GM18499 (cell line): Measurements from ENCODE around the gene AGBL2.
"Not testable (repeated sequence)": the region's sequence is repeated elsewhere in the genome, so short reads cannot be mapped to it uniquely, and the experiment has no call there.

ENCODE experiments used
- ATAC-seq: cut with Tn5 transposase; IDR thresholded peaks from one replicate; pipeline ENCODE4 v1.9.1; 2021; ENCODE audit warnings: moderate number of reproducible peaks; ENCODE audit not compliant: insufficient read depth, unreplicated experiment

The AGBL2 gene, protein sequence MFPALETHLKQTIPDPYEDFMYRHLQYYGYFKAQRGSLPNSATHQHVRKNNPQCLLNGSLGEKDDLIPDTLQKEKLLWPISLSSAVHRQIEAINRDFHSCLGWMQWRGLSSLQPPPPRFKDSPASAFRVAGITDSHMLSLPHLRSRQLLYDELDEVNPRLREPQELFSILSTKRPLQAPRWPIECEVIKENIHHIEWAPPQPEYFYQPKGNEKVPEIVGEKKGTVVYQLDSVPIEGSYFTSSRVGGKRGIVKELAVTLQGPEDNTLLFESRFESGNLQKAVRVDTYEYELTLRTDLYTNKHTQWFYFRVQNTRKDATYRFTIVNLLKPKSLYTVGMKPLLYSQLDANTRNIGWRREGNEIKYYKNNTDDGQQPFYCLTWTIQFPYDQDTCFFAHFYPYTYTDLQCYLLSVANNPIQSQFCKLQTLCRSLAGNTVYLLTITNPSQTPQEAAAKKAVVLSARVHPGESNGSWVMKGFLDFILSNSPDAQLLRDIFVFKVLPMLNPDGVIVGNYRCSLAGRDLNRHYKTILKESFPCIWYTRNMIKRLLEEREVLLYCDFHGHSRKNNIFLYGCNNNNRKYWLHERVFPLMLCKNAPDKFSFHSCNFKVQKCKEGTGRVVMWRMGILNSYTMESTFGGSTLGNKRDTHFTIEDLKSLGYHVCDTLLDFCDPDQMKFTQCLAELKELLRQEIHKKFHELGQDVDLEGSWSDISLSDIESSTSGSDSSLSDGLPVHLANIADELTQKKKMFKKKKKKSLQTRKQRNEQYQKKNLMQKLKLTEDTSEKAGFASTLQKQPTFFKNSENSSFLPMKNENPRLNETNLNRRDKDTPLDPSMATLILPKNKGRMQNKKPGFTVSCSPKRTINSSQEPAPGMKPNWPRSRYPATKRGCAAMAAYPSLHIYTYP

DNA sequence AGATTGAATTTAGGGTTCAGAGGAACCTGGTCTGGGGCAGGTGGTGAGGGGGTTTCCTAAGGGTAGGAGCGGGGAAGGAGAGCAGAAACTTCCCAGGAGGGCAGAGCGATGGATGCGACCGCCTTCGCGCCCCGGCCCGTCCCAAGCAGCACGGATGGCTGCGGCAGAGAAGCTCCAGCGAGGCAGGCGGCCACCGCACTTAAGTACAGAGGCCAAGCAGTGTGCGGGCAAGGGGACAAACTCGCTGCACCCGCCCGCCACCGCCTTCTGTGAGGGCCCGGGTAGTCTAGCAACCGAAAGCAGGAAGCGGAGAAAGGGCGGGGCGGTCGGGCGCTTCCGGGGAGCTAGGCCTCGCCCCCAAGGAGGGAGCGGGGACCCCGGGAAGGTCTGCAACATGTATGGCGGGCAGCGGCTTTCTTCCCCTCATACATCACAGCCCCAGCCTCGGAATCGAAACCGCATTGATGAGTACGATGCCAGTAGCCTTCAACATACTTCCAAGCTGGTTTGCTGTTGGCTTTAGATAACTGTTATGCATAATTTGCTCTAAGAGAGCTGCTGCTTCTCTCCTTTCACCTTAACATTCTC is at the start of gene AGBL2:
TSS of gene AGBL2 (minus strand) at position 288 of the 588 bp plus-strand sequence. CDS start 719 bp downstream, outside the sequence.
- ATAC-seq = peak; percentile 83

DNA sequence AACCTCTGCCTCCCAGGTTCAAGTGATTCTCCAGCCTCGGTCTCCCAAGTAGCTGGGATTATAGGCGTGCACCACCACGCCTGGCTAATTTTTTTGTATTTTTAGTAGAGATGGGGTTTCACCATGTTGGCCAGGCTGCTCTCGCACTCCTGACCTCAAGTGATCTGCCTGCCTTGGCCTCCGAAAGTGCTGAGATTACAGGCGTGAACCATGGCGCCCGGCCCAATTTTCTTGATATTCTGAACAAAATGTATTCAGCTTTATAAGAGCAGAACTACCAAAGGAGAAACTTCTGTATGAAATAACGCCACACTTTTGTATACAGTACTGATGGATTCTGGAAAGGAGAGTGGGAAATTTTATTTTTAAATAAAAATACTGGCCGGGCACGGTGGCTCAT is 44.1 kb upstream of the AGBL2 start:
- not testable (repeated sequence) for ATAC-seq

DNA sequence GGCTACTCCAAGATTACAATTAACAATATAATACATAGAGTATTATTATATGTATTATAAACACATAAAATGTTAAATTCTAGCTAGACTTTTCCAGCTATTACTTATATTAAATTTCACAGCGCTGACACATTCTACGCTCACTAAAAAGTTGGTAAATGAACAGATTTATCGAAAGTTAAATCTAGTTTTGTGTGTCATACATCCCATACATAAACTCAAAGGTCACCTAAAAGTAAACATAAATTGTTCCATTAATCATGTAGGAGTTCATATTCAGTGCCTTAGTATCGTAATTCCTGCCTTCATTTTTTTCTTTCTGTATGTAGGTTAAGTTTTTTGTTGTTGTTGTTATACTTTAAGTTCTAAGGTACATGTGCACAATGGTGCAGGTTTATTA is 41.0 kb upstream of the AGBL2 start:
- no peak for ATAC-seq

DNA sequence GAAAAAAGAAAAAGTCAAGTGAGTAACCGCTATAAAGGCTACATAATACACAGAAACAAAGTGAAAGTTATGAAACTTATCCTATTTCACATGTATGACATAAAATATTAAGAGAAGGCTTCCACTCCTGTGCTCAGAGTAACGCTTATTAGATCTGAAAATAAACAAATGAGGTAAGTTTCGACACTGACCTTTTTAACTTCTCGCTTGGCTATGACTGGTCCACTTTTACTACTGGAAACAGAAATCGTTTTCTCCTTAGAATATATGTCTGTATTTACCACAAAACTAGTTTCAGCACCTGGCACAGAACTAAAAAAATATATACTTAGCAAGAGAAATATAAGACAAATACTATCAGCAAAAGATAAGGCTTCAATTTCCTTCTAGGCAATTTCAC is 35.6 kb upstream of the AGBL2 start:
- no peak for ATAC-seq

DNA sequence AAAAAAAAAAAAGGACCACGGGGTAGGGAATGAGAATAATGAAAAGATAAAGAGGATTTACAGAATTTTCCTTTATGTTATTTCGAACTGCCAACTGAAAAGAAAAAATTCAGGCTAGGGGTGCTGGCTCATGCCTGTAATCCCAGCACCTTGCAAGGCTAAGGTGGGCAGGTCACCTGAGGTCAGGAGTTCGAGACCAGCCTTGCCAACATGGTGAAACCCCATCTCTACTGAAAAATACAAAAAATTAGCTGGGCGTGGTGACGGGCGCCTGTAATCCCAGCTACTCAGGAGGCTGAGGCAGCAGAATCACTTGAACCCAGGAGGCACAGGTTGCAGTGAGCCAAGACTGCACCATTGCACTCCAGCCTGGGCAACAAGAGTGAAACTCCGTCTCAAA is 27.3 kb upstream of the AGBL2 start:
- ATAC-seq = not testable (repeated sequence)

DNA sequence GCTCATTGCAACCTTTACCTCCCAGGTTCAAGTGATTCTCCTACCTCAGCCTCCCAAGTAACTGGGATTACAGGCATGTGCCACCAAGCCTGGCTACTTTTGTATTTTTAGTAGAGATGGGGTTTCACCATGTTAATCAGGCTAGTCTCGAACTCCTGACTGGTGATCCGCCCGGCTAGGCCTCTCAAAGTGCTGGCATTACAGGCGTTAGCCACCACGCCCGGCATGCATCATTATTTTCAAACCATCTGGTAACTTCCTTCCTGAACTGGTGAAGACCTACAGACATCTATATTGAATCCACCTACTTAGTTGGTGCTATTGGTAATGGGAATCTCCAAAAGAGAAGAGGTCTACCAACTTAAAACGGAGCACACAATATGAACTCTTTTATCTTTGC is 22.6 kb upstream of the AGBL2 start:
- ATAC-seq = not testable (repeated sequence)

DNA sequence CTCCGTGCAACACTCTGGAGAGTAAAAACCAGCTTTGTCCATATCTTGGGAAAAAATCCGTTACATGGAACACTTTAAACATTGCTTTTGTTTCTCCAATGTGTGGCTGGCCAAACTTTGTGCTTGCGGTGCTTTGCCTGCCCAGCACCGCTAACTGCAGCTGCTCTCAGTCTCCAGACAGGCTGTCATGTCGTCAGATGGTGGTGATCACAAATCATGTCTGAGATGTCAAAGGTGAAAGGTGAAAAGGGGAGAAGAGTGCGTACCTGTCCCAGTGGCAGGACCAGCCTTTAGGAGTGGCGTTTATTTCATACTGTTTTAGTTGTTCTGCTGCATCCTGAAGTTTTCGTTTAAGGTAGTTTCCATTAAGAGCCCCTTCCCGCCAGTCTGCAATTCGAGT is 17.1 kb upstream of the AGBL2 start:
- ATAC-seq = no peak

DNA sequence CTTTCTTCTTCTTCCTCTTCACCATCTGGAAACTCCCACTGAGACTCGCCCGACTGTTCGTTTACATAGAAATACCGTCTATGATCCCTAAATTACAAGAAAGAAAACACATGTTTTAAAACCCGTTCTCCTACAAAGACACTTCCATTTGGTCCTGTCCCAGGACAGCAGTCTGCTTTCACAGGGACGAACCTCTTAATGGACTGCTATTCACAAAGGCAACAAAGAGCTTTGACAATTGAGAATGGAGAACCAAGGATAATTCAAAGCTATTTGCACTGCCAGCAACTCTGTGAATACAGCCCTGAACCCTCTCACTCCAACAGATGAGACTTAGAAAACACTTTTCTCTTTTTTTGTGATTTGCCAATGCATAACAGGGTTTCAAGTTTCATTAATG is 16.3 kb upstream of the AGBL2 start:
- no peak for ATAC-seq

DNA sequence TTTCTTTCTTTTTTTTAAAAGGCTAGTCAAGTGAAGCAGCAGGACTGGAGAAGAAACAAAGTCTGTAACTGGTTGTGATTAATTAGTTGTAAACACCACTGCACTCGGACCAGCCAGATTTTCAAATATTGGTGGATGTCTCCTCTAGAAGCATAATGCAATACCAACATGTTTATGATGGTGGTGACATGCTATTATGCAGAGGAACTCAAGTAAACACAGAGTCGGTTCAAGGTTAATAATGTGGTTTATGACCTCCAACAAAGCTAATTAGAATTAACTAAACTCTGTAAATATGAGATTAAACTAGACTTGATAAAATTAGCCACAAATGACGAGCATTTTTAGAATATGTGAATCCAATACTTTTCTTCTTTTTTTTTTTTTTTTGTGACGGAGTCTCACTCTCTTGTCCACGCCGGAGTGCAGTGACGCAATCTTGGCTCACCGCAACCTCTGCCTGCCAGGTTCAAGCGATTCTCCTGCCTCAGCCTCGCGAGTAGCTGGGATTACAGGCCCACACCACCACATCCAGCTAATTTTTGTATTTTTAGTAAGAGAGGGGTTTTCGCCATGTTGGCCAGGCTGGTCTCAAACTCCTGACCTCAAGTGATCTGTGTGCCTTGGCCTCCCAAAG is 11.8 kb upstream of the AGBL2 start:
- no peak for ATAC-seq

DNA sequence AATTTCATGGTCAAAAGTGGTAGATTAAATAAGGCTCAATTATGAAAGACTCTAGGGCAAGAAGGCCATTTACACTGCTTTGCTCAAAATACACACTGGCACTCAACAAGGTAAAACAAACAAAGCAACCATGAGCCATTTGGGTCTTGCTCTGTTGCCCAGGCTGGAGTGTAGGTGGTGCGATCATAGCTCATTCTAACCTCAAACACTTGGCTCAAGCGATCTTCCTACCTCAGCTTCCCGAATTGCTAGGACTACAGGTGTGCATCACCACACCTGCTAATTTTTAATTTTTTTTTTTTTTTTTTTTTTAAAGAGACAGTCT is 10.9 kb upstream of the AGBL2 start:
- no peak for ATAC-seq

DNA sequence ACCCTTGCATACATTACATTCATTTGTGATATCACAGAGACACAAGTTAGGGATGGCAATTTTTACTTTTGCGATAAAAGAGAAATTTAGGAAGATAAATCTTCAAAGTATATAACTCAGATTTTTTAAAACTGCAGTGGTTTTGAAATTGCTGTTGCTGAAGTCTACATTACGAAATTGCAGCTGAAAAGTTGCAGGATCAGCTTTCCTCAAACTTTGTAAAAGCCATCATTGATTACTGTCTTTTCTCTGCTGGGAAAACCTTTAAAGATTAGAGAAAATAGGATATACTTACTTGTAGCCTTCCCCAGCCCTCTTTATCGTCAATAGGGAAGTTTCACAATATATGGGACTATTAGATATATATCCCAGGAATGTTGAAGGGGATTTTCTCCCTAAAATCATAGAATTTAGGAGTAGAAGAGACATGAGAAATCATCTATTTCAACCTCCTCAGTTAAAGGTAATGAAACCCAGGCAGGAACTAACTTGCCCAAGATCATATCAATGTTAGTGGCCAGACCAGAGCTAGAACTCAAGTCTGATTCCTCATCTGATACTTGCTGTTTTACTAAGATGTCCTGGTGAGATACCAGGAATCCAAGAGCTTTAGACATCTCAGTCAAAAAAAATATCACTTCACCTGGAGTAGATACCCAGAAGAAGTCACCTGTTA is 10.4 kb upstream of the AGBL2 start:
- no peak for ATAC-seq

DNA sequence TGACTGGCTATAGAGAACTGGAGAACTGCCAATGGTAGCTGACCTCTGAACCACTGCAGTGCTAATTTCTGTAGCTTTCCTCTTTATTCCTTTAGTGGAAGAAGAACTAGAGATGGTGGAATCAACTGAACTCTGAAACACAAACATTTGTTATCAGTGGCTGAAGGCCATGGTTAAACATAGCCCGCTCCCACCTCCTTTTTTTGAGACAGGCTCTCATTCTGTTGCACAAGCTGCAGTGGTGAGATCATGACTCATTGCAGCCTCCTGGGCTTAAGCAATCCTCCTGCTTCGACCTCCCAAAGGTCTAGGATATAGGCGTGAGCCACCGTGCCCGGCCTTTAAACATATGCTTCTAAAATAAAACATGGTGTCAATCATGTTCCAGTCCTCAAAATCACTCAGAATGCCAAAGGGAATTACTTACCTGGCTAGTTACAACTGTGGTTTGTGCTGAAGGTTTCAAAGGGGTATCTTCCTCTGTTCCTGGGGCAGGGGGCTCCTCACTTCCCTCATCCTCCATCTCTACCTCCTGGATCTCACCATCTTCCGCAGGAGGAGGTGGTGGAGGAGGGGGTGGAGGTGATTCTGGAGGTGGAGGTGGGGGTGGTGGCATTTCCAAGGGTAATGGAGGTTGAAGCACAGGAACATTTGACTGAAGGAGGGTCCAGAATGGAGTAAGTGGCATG is 9.0 kb upstream of the AGBL2 start:
- ATAC-seq = no peak

DNA sequence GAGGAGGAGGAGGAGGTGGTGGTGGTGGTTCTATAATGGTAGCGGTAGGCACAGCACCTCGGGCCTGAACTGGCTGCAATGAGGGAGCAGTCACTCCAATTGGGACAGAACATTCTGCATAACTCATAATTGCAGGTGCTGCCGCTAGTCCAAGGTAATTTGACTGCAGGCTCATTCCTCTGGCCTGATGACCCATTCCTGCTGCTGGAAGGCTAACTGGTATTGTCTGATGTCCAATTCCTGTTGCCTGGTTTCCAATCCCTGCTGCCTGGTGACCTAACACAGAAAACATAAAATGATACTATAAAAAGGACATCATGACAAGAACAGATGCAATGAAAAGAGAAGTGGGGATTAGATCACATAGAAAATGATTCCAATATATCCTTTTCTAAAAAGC is 7.9 kb upstream of the AGBL2 start:
- no peak for ATAC-seq

DNA sequence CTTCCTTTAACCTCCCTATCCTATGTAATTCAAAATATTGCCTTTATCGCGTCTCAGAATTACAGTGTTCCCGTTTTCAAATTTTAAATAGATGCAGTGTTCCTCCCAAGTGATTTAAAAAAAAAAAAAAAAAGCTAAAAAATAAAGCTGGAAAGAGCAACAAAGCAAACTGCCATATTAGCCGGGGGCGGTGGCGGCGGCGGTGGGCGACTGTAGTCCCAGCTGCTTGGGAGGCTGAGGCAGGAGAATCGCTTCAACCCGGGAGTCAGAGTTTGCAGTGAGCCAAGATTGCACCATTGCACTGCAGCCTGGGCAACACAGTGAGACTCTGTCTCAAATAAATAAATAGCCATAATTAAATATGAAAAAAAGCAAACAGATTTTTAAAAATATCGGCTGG is 5.5 kb upstream of the AGBL2 start:
- no peak for ATAC-seq

DNA sequence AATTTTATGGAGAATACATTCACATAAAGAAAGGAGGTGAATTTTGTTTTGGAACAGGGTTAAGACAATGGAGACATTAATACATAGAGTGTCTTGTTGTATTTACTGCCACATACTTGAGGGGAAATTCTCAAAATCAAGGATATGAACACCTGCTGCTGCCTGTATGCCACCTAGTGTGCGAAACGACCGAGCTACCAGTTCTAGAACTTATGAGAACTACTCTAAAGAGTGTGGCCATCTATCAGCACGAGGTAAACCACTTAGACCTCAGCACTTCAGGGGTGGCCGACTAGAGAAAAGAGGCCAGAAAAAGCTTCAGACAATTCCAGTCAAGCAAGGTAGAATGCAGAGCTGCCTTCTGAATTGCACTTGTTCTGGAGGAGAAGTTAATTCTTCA is 1.5 kb upstream of the AGBL2 start:
- ATAC-seq = no peak

DNA sequence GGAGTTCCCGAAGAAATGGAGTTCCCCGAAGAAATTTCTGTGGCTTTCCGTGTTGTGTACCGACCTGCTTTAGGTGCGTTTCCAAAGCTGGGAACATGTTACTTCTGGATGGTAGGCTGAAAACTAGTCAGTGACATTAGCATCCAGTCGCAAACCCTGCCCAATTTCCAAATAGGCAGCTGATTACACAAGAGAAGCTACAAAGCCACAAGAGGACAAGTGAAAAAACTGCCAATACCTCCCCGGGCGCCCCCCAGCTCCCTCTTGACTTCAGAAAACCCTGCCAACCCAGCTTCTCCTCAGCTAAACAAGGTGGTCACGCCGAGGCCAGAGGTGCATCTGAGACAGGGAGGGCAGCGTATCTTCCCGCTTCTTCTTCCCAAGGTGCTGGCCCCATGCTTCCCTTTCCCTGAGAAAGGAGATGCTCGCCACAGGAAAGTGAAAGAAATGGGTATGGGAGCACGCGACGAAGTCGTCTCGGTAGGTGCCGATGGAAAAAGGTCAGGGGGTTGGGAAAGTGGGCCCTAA is 551 bp downstream of the AGBL2 start:
- no peak for ATAC-seq

DNA sequence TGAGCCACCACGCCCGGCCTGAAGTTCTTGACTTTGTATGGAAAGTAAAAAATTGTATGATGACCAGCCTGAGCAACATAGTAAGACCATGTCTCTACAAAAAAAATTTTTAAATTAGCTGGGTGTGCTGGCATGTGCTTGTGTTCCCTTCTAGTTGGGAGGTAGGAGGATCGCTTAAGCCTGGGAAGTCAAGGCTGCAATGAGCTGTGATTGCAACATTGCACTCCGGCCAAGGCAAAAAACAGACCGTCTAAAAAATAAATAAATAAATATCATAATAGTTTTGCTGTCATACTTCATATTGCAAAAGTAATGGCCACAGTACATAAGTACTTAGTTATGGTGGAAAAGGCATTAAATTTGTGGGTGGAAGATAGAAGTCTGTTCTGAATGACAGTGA is 3.4 kb downstream of the AGBL2 start:
- no peak for ATAC-seq

DNA sequence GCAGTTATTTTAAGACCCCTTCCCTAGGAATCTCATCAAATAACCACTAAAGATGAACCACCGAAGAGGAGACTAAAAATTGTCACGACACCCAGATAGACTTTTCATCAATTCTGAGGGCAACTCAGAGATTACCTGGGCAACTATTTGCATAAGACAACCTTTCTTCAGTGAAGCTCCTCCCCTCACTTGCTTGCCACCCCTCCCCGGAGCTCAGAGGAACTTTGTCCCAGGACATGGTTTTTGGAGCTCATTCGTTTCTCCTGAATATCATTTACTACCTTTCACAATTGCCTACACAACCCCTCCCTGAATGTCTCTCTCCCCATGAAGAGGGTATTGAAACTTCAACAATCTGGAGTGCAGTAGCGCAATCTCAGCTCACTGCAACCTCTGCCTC is 3.9 kb downstream of the AGBL2 start:
- no peak for ATAC-seq

DNA sequence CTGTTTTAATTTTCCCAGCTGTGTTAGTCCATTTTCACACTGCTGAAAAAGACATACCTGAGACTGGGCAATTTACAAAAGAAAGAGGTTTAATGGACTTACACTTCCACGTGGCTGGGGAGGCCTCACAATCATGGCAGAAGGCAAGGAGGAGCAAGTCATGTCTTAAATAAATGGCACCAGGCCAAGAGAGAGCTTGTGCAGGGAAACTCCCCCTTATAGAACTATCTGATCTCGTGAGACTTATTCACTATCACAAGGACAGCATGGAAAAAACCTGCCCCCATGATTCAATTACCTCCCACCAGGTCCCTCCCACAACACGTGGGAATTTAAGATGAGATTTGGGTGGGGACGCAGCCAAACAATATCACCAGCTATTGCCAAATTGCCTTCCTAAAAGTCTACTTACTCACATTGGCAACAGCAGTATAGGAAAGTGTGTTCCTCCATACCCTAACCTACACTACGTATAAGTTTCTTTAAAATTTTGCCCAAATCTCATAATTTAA is 7.8 kb downstream of the AGBL2 start:
- ATAC-seq = not testable (repeated sequence)
